Islet precursor cell (in vitro differentiated cells): Measurements from ENCODE around the gene SURF4.
"Not testable (repeated sequence)": the region's sequence is repeated elsewhere in the genome, so short reads cannot be mapped to it uniquely, and the experiment has no call there.

ENCODE experiments used
- DNase-seq: peaks from one replicate; pipeline ENCODE4 v3.0.0-alpha.2; 2018

SURF4 gene

DNA sequence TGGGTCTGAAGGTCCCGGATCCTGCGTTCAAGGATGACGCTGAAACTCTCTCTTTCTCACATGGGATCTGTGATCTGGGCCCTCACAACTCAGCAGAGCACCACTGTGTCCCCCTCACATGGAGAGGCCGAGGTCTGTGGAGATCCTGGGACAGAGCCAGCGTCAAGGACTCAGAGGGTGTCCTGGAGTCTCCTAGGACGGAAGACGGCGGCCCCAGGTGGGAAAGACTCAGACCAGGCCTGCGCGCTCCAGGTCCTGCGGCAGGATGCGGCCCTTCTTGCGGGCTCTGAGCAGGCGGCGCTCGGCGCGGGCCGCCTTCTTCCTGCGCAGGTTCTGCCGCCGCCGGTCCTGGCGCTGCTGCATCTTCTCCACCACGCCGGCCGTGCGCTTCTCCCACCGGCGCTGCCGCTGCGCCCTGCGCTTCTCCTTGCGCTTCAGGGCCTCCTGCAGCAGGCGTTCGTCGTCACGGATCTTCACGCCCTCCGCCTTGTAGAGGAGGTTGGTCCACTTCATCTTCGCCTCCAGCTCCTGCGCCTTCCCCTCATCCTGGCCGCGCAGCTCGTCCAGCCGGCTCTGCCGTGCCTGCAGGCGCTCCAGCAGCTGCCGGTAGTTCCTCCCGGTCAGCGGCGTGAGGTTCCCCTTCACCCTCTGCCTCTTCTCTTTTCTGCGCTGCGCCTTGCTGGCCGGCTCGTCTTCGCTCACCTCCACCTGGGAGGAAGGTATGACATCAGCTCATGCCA lies 44.0 kb downstream of the SURF4 start:
- DNase-seq: no peak

DNA sequence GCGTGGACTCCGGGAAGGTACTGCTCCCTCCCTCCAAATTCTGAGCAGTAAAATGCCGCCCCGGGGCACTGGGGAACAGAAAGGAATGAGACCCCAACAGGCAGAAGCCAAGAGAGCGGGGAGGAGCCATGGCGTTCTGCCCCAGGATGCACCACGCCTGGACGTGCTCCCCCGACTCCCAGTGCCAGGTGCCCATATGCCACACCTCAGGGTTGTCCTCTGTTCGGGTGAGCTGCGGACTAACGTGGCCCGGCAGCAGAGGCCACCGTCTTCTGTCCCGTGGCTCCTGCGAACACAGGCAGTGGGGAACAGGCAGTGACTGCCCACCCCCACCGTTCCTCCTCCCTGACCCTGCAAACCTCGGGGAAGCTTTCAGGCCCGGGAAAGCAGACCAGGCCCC lies 44.6 kb downstream of the SURF4 start:
- no peak for DNase-seq

DNA sequence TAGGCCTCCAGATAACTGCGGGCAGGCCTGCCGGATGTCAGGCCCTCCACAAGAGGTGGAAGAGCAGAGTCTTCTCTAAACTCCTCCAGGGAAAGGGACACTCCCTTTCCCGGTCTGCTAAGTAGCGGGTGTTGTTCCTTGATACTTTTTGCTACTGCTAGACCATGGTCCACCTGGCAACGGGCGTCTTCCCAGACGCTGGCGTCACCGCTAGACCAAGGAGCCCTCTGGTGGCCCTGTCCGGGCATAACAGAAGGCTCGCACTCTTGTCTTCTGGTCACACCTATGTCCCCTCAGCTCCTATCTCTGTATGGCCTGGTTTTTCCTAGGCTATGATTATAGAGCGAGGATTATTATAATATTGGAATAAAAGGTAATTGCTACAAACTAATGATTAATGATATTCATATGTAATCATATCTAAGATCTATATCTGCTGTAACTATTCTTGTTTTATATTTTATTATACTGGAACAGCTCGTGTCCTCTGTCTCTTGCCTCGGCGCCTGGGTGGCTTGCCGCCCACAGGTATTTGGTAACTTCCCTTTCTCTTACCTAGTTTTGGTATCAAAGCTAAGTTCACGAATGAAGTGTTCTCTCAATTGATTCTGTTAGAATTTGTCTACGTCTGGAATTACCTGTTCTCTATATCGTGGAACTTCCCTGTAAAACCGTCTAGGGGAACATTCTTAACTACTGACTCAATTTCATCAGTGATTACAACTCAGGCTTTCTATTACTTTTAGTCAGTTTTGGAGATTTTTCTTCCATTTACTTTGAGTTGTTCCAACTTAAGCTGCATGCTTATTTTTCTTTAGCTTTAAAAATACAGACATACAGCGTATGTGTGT lies 46.3 kb downstream of the SURF4 start:
- not testable (repeated sequence) for DNase-seq

DNA sequence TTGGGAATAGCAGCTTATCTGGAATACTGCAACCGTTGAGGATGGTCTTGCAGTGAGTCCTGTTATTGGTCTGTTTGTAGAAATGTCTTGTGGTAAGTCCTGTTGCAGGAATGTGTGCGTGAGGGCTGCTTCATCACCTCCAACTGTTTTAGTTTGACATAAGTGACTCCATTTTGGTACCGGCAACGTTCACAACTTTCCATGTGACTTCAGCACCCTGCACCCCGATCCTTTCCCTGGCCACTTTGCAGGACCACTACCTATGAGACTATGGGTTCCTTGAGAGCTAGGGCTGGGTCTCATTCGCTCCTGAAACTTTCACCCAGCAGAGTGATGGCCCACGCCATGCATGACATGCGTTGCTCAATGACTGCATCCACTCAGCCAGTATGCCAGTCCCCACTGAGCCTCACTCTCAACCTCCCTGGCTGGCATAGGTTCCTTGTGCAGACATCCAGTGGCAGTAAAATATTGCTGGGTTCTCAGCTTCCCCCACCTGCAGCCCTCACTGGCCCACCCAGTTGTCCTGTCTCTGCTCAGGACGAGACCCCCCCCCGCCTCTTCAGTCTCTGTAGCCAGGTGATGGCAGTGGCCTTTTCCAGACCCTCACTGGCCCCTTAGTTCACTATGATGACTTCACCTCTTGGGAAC lies 47.9 kb downstream of the SURF4 start:
- no peak for DNase-seq

DNA sequence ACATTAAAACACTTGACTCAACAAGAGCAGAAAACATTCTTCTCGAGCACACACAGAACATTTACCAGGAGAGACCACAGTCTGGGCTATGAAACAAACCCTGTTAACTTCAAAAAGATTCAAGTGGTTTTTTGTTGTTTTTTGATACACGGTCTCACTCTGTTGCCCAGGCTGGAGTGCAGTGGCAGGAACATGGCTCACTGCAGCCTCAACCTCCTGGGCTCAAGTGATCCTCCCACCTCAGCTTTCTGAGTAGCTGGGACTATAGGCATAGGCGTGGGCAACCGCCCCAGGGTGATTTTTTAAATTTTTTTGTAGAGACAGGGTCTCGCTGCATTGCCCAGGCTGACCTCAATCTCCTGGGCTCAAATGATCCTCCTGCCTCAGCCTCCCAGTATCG lies 48.8 kb downstream of the SURF4 start:
- not testable (repeated sequence) for DNase-seq

DNA sequence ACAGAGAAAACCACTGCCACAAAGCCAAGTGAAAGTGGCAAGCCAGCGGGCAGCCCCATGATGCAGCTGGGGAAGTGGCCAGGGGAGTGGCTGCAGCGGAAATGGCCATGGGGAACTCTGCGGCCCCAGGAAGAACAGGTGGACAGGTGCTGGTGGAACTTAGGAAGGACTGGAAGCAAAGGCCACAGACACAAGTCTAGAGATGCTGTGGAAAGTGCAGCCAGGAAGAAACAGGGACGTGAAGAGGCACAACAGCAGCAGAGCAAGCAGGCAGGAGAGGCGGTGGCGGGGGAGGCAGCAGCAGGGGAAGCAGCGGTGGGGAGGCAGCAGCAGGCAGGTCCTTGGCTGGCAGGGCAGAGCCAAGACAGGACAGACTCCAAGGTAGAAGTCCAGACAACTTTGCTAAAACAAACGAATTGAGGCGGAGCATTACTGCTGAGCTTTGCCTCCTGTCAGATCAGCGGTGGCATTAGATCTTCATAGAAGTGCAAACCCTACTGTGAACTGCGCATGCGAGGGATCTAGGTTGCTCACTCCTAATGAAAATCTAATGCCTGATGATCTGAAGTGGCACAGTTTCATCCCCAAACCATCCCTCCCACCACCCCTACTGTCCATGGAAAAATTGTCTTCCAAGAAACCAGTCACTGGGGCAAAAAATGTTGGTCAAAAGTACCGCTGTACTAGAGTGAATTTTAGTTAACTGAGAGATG lies 51.7 kb downstream of the SURF4 start:
- no peak for DNase-seq

DNA sequence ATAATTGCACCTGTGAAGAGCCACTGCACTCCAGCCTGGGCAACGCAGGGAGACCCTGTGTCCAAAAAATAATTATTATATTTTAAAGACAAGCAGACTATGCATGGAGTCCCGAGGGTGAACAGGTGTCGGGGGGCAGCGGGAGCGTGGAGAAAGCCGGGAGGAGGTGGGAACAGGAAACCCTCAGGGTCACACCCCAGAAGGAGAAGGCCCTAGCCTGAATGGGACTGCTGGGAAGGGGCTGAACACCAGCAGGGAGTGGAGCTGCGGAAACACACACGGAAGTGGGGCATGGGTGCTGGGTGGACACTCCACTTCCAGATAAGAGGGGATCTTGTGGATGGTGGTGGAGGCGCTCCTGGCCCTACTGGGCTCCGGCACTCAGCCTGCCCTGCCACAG lies 52.6 kb downstream of the SURF4 start:
- DNase-seq: no peak

DNA sequence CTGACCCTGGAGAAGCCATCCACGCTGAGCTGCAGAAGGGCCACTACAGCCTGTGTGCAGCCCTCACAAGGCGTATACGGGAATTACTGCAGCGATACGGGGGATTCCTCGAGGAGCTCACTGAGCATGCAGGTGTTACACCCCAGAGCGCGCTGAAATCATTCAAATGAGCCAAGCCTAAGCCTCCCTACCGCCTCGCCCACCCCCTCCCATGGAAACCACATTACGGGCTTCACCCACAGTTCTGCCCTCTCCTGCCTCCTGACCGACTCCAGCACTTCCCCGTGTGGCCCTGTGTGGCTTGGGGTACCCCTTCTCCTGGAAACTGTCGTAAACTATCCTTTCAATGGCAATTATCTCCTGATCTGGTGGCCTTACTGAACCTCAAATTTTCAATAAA lies 53.2 kb downstream of the SURF4 start:
- DNase-seq: no peak

DNA sequence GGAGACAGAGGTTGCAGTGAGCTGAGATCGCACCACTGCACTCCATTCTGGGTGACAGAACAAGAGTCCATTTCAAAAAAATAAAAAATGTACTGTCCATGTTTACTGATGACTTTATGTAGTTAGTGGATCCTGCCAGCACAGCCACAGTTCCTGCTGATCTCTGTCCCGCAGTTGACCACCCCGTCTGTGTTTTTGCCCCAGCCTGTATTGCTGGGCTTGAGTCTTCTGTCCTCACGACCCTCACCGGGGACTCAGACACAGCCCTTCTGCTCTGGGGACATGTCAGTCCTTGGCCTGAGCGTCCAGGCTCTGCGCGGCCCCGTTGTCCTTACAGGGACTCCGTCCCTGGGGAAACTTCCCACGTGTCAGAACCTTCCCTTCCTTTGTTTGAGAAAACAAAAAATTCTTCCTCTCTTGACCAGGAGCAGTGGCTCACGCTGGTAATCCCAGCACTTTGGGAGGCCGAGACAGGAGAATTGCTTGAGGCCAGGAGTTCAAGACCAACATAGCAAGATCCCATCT lies 54.4 kb downstream of the SURF4 start:
- no peak for DNase-seq

DNA sequence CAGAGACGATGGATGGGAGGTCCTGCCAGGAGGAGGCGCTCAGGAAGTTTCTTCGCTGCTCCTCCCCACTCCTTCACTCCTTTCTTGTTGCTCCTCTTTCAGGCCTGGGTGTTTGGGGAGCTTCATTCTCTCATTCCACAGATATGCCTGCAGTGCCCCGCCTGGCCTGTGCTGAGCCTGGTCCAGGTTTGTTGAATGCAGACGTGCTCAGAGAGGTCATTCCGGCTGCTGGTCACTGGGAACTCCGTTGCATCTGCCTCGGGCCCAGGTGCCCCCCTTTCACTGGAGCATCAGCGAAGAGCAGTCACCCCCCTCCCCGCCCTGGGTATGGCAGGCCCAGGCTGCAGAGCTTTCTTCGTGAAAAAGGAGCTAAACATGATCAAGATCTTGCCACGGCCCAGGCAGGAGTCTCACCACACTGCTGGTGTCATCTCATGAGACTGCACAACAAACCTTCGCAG lies 55.4 kb downstream of the SURF4 start:
- DNase-seq: no peak

DNA sequence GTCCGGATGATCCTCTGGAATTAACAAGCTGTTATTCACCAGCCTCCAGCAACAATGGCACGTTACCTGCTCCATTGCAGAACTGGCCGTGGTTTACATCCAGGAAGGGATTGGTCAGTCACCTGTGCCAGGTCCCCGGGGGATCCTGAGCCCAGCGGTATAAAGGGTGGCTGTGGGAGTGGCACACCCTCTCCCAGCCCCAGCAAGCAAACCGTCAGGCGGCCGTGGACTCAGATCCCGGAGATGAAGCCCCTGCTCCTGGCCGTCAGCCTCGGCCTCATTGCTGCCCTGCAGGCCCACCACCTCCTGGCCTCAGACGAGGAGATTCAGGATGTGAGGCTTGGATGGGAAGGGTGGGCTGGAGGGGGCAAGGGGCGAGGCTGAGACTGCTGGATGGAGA lies 58.3 kb downstream of the SURF4 start:
- DNase-seq: not testable (repeated sequence)

DNA sequence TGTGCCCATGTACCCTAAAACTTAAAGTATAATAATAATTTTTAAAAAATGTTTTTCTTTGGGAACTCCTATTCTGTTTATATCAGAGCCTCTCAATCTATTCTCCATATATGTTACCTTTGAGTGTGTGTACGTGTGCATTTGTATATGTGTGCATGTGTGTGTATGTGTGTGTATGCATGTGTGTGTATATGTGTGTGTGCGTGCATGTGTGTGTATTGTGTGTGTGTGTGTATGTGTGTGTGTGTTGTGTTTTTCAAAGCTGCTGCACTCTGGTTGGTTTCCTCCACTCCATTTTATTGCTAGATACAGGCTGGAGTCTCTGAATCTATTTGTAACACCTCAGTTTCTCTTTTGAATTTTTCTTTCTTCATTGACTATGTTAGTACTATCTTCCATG lies 59.9 kb downstream of the SURF4 start:
- DNase-seq: no peak
